NOMO-1 (cell line): ENCODE measurements around the gene SLC4A1AP.
A peak's percentile ranks its signal among the peaks of the same experiment; 100 is the strongest.
"Not testable (repeated sequence)": the region's sequence is repeated elsewhere in the genome, so short reads cannot be mapped to it uniquely, and the experiment has no call there.

Source experiments
- DNase-seq, 2 experiments: peaks; one replicate each; lab custom pipeline; 2025; ENCODE audit not compliant: unreplicated experiment in 2 of 2; lab: John Stamatoyannopoulos, UW

SLC4A1AP gene, protein sequence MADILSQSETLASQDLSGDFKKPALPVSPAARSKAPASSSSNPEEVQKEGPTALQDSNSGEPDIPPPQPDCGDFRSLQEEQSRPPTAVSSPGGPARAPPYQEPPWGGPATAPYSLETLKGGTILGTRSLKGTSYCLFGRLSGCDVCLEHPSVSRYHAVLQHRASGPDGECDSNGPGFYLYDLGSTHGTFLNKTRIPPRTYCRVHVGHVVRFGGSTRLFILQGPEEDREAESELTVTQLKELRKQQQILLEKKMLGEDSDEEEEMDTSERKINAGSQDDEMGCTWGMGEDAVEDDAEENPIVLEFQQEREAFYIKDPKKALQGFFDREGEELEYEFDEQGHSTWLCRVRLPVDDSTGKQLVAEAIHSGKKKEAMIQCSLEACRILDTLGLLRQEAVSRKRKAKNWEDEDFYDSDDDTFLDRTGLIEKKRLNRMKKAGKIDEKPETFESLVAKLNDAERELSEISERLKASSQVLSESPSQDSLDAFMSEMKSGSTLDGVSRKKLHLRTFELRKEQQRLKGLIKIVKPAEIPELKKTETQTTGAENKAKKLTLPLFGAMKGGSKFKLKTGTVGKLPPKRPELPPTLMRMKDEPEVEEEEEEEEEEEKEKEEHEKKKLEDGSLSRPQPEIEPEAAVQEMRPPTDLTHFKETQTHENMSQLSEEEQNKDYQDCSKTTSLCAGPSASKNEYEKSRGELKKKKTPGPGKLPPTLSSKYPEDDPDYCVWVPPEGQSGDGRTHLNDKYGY

DNA sequence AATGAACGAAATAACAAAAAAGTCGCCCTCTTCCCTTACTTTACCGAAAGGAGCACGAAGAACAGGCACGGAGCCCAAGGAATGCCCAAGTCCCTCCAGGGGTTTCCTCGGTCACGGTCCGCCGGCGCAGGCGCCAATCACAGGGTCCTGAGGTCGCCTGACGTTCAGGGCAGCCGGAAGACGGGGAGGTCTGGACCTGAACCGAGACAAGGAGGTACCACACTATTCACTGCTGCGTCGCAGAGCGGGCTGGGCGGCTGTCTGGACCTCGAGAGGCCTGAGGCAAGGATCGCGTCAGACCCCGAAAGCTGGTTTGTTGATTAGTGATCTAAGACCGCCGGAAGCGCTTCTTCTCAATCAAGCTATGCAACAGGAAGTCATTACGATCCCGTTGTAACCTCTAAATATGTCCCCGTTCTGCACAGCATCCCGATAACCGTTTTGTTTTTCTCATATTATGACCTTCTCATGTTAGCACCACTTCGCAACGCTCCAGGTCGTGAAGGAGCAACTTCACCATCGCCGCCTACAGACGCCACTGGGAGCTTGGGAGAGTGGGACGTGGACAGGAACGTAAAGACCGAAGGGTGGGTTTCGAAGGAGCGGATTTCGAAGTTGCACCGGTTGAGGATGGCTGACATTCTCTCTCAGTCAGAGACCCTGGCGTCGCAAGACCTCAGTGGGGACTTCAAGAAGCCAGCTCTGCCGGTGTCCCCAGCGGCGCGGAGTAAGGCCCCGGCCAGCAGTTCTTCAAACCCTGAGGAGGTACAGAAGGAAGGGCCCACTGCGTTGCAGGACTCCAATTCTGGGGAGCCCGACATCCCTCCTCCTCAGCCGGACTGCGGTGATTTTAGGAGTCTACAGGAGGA lies at the start of gene SLC4A1AP, which contains the start of gene SUPT7L:
TSS of gene SLC4A1AP (plus strand) at position 605 of the 869 bp plus-strand sequence. CDS start at position 631, 26 bp downstream.
TSS of gene SUPT7L (minus strand) at position 330 of the 869 bp plus-strand sequence. CDS start 1,422 bp downstream, outside the sequence.
- DNase-seq = peak; percentile 52 to 73

DNA sequence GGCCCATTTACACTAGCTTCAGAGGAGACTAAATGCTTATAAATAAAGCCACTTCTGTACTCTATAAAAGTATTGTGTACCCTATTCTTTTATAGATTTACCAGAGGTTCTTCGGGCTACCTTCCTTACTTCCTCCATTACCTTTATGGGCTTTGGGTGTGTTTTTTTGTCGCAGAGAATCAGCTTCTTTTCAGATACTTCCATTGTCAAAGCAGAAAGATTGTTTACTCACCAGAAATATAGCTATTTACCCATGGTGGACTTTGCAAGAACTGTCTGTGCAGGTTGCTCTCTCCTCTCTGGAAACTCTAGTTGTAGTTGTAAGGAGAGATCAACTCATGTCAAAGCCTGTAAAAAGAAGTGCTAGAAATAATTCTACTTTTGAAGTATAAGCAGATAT lies 49.7 kb upstream of the SLC4A1AP start:
- DNase-seq = no peak

DNA sequence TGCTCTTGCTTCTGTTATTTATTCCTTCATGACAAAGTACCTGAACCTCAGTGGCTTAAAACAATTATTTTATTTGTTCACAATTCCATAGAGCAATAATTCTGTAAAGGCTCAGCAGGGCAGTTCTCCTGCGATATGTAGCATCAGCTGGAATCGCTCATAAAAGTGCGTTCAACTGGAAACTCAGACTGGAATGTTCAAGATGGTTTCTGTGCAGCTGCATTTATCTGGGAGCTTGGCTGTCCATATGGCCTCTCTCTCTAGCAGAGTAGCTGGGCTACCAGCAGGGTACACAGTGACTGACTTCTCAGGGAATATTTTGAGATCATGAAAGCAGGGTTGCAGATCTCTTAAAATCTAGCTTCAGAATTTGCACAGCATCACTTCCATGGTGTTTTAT lies 48.4 kb upstream of the SLC4A1AP start:
- no peak for DNase-seq

DNA sequence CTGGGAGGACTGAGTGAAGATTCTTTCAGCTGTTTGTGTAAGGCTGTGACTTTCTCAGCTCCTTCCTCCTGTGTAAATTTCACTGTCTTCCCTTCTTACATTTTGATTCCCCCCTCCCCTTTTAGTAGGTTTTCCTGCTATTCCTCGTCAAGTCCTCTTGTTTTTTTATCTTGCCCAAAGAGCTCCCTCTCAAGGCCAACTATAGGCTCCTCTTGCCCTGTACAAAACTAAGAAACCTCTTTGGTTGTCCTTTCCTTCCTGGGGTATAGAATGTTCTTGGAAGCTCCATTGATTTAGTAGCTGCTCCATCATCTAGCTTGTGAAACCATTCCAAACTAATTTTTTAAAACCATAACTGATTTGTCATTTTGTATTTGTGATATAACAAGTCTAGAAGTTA lies 42.2 kb upstream of the SLC4A1AP start:
- no peak for DNase-seq

DNA sequence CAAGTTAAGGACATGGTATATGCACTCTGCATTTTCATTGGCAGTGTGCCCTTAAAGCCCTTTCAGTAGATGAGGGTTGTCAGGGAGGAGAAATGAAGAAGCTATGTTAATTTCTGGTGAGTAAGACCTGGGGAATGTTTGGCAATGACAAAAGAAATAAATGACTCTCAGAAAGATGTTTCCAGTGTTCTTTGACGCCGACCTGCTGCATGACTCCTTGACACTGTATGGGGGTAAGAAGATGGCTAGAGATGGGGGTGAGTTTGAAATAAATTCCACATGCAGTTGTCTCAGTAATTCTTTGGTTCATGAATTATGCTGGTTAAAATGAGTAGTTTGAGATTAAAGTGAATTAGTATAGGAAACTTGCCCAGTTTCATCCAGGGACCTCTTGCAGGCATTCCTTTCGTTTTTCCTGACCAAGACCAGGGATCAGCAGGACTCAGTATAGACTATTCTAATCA lies 40.7 kb upstream of the SLC4A1AP start:
- DNase-seq = no peak

DNA sequence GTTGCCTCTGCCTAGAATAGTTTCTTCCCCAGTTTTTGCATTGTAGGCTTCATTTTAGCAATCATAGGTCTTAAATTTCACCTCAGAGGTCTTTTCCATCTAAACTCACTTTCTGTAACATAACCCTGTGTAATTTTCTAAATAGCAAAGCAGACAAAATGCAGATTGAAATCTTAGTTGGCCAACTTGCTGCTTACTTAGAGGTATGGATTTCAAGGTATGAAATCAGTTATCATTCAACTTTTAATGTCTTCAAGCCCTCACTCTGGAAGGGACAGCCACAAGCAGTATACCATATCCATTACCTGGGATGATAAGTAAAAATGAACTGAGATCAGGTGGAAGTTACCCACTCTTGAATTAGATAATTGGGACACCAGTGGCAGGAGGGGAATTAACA lies 38.7 kb upstream of the SLC4A1AP start:
- no peak for DNase-seq

DNA sequence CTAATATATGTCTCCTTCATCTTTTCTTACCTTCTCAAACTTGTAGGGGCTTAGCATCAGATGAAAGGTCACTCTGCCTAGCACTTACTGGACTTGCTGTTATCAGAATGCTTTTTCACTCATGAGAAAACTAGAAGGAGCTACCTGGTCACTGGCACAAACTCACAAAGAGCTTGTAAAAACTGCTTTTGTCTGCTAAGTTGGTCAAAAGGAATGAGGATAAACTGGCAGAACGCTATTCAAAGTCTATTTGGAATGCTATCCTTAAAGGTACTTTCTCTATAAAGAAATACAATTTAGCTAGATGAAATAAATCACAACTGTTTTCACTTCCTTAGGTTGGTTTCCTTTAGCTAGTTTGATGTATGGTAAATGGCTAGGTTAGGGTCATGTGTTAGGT lies 37.4 kb upstream of the SLC4A1AP start:
- DNase-seq = not testable (repeated sequence)

DNA sequence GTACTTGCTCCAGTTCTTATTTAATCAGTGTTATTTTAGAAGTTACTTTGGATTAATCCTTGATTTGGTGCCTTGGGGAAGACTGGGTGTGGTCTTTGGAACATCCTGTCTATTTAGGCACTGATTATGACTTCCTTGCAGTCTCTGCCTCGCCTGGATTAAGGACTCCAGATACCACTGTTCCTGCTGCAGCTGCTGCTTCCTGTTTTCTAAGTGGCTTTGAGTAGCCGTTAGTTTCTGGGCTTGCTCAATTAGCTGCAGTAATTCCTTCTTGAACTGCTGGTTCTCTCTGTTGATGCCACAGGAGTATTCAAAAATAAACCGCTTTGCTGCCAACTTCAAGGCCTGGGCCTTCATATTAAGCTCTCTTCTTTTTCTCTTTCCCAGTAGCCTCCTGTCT lies 36.8 kb upstream of the SLC4A1AP start:
- DNase-seq = peak; percentile 12 to 43

DNA sequence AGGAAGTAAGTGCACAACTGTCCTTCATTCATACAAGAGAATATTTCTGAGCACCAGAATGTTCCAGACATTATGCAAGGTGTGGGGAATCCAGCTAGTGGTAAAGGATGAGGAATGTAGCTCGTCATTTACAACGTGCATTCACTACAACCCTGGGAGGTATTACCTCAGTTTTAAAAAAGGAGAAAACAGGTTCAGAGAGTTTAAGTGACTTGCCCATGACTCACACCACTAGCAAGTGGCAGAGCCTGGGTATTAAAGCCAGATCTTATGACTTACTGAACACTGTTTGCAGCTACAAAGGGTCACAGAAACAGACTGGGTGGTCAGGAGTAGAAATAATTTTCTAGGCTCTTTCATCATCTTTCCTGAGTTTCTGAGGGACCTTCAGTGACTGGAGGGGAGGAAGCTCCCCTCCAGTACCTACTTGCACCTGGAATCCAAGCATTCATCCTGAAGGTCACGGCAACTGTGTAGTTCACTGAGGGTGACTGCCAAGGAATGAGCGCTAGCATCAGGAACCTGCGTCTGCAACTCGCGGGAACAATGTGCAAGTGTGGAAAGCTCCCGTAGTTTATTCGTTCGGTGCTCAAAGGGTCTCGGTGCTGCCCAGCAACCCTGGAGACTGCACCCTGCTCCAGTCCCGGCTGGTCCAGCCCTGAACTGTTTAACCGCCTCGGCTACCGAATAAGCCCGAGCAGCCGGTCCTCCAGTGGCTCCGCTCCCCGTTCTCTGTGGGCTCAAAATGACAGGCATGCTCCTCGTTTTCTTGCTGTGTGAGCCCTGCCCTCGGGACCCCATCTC lies 35.5 kb upstream of the SLC4A1AP start:
- peak in 1 of 2 experiments; percentile 56 for DNase-seq

DNA sequence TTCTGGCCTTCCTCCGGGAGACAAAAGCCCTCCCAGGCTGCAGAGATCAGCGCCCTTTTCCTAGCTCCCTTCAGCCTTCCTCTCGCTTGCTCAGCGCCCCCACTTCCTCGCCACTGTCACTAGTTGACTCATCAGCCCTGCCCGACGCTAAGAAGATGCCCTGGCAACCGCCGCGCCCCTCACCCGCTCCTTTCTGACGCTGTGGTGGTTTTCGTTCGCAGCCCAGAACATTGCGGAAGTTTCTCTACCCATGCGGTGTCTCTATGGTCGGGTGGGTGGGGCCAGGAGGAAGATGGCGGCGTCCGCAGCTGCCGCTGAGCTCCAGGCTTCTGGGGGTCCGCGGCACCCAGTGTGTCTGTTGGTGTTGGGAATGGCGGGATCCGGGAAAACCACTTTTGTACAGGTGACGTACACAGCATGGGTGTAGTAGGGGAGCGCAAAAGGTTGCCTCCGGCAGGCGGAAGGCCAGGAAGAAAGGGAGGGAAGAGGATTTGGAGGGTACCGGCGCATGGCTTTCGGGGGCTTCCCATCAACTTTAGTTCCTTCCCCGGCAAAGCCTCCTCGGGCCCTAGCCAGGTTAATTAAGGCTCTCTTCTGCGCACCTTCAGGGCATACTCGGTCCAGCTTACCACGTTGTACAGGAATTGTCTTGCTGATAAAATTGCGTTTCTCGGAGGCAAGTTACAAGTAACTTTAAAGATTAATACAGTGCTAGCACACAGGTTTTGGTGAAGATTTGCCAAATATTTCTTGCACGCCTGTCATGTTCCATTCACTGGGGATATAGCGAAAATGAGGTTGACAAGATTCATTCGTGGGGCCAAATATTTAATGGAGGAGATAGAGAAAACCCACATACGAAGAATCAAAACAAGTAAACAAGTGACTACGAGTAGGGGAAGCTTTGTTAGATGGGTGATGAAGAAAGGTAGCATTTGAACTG lies 34.7 kb upstream of the SLC4A1AP start, which contains the start of the genes CCDC121 and GPN1:
TSS of gene CCDC121 (minus strand) at position 246 of the 943 bp plus-strand sequence. CDS start 1,213 bp downstream, outside the sequence.
TSS of gene GPN1 (plus strand) at position 284 of the 943 bp plus-strand sequence. CDS start at position 293, 9 bp downstream.
- DNase-seq = peak; percentile 99

DNA sequence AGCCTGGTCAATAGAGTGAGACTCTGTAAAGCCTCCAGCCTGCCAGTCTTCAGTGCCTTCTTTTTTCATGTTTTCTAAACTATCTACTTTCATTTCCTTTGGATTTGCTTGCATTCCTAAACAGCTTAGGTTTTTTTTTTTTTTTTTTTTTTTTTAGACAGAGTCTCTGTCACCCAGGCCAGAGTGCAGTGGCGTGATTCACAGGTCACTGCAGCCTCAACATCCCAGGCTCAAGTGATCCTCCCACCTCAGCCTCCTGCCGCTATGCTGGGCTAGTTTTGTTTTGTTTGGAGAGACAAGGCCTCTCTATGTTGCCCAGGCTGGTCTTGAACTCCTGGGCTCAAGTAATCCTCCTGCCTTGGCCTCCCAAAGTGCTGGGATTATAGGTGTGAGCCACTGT lies 33.4 kb upstream of the SLC4A1AP start:
- DNase-seq = not testable (repeated sequence)

DNA sequence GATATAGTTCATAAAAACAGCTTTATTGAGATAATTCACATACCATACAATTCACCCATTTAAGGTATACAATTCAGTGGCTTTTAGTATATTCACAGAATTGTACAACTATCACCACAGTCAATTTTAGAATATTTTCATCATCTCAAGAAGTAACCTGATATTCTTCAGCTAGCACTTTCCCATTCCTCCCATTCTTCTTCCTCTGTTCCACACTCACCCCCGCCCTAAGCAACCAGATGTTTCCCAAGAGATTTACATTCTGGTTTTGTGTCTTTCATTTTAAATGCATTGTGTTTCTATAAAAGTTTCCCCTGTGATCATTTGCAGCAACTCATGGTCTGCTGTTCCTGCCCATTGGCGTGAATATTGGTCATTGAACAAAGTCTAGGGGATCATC lies 29.4 kb upstream of the SLC4A1AP start:
- DNase-seq = no peak

DNA sequence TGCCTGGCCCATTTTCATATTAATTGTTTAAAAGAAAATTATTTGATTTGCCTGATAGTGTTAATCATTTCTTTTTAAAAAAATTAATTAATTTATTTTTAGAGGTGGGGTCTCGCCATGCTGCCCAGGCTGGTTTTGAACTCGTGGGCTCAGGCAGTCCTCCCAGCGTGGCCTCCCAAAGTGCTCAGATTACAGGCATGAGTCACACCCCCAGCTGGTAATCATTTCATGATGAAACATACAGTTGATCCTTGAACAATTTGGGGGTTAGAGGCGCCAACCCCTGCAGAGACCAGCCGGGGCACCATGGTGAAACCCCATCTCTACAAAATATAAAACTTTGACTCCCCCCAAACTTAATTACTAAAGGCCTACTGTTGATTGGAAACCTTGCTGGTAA lies 26.9 kb upstream of the SLC4A1AP start:
- DNase-seq = no peak

DNA sequence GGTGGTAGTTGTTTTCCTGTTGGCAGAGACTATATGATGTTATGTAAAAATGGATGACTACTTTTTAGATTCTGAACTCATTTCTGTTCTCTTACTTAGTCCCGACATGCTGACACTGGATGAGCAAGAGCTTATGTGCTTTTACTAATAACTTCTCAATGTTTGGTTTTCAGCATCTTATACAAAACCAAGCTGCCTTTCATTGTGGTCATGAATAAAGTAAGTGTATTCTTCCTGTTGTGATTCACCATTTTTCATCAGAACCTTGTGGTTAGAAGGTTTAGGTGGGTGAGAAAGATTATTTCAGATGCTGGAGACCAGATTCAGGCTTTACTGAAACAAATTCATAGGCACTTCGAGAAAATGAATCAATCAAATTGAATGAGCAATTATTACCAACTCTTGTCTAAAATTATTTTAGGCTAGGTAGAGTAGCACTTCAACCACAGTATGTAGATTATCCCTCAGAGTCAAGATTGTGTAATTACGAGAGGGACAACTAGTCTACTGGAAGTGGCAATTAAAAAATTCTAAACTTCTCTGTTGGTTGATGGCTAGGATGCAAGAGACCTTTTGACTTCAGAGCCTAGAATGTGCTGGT lies 25.6 kb upstream of the SLC4A1AP start:
- DNase-seq = no peak

DNA sequence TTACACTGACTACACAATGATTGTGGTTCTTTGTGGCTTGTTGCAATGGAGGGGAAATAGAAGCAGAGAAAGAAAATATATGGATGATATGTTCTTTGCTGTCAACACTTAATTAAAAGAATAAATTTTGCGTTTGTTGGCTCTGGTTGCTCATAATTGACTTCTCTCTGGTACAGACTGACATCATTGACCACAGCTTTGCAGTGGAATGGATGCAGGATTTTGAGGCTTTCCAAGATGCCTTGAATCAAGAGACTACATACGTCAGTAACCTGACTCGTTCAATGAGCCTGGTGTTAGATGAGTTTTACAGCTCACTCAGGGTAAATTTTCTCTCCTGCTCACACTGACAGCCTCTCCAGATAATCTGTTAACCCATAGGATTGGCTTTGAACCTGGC lies 25.0 kb upstream of the SLC4A1AP start:
- DNase-seq = no peak

DNA sequence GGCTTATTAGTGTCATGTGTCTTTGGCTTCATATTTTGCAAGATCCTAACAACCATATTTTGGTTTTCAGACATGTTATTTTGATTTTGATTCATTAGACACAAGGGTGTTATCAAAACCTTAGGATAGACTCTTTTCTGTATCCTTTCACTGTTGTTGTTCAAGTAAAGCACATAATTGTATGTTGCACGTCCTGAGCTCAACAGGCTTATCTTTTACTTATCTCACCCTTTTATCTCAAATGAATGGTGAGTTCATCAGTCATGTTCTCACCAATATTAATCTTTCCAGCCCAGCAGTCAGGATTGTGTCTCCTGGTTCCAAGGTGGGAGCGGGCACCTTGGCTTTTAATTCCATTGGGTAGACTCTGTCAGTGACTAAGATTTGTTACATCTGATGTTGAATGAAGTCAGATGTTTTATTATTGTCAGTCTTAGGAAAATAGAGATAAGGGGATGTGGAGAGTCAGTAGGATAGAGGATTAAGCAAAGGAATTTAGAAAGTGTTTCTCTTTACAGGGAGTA lies 22.9 kb upstream of the SLC4A1AP start:
- no peak for DNase-seq

DNA sequence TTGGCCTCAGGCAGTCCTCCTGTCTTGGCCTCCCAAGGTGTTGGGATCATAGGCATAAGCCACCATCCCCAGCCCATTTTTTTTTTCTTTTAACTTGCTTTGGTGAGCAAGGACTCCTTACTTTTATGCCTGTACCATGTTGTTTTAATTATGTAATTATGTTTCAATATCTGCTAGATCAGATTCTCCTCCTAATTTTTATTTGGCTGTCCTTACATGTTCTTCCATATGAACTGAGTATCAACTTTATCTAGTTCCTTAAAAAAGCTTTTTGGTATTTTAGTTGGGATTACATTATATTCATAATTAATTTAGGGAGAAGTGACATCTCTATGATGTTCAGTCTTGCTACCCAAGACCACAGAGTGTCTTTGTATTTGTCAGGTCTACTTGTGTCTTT lies 18.5 kb upstream of the SLC4A1AP start:
- DNase-seq = no peak

DNA sequence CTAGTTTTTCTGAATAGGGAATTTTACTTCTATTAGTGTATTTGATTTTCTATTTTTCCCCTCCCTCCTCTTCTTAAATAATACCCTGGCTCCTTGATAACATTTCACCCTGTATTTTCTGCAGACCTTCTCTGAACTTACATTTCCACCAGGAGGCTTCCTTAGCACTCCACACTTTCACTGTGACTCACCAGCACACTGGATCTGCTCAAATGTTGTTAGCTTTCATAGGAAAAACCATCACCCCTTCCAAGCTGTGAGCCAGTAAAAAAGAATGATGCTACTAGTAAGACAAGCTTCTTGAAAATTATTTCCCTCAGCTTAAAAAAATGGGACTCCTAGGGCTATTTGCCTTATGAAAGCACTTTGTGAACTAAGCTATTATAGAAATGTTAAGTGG lies 16.4 kb upstream of the SLC4A1AP start:
- no peak for DNase-seq
